OCI-M2 (cell line): ENCODE data around the gene IGF2BP2.
A peak's percentile ranks its signal among the peaks of the same experiment; 100 is the strongest.
"Not testable (repeated sequence)": the region's sequence is repeated elsewhere in the genome, so short reads cannot be mapped to it uniquely, and the experiment has no call there.

Experiments
- DNase-seq: peaks from one replicate; lab custom pipeline; 2025; ENCODE audit not compliant: unreplicated experiment; lab: John Stamatoyannopoulos, UW

Gene IGF2BP2

GRCh38 chr3:185678027-185678426 is 146.8 kb downstream of the IGF2BP2 start:
- DNase-seq = no peak

- DNase-seq = peak; percentile 31
Measured at GRCh38 chr3:185677146-185677829, 147.6 kb downstream of the IGF2BP2 start.

- DNase-seq = no peak
Measured at GRCh38 chr3:185667574-185667973, 157.3 kb downstream of the IGF2BP2 start.

GRCh38 chr3:185663929-185664328 is 160.9 kb downstream of the IGF2BP2 start:
- DNase-seq = no peak

- DNase-seq = no peak
Measured at GRCh38 chr3:185661772-185662171, 163.1 kb downstream of the IGF2BP2 start.

- DNase-seq = not testable (repeated sequence)
Measured at GRCh38 chr3:185661296-185661695, 163.5 kb downstream of the IGF2BP2 start.

- peak; percentile 9 for DNase-seq
Measured at GRCh38 chr3:185659942-185660921, 164.6 kb downstream of the IGF2BP2 start.

- no peak for DNase-seq
Measured at GRCh38 chr3:185658943-185659342, 165.9 kb downstream of the IGF2BP2 start.

GRCh38 chr3:185658504-185658912 is 166.3 kb downstream of the IGF2BP2 start:
- DNase-seq = no peak

GRCh38 chr3:185657691-185658503 is 166.9 kb downstream of the IGF2BP2 start:
- DNase-seq = no peak

- DNase-seq = no peak
Measured at GRCh38 chr3:185657211-185657610, 167.6 kb downstream of the IGF2BP2 start.

GRCh38 chr3:185656321-185656840 is 168.5 kb downstream of the IGF2BP2 start:
- DNase-seq = no peak

- DNase-seq = no peak
Measured at GRCh38 chr3:185655426-185656320, 169.2 kb downstream of the IGF2BP2 start.

GRCh38 chr3:185654758-185655145 is 170.1 kb downstream of the IGF2BP2 start:
- DNase-seq = no peak

GRCh38 chr3:185653949-185654757 is 170.7 kb downstream of the IGF2BP2 start:
- DNase-seq = no peak

GRCh38 chr3:185651971-185652370 is 172.9 kb downstream of the IGF2BP2 start:
- no peak for DNase-seq

- no peak for DNase-seq
Measured at GRCh38 chr3:185649414-185649813, 175.4 kb downstream of the IGF2BP2 start.

- DNase-seq = no peak
Measured at GRCh38 chr3:185648396-185648795, 176.4 kb downstream of the IGF2BP2 start.

GRCh38 chr3:185647880-185648210 is 177.0 kb downstream of the IGF2BP2 start:
- DNase-seq = no peak
